ENCODE results near the gene TPM4.
"Not testable (repeated sequence)": the region's sequence is repeated elsewhere in the genome, so short reads cannot be mapped to it uniquely, and the experiment has no call there.

The TPM4 gene

DNA sequence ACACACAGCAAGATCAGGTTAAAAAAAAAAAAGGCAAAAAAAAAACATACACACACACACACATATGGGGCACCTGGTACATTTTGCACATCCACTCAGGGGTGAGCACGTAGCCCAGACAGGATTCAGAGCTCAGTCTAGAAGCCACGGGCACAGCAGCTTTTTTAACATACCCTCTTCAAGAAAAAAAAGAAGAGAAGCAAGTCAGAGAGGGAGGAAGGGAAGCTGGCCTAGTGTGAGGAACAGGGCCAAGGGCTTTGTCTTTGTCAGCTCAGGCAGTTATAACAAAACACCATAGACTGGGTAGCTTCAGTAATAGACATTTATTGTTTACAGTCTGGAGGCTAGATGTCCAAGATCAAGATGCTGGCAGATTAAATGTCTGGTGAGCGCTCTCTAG lies 2.3 kb upstream of the TPM4 start:
- DNase-seq (ENCODE audit: low read depth): no peak

DNA sequence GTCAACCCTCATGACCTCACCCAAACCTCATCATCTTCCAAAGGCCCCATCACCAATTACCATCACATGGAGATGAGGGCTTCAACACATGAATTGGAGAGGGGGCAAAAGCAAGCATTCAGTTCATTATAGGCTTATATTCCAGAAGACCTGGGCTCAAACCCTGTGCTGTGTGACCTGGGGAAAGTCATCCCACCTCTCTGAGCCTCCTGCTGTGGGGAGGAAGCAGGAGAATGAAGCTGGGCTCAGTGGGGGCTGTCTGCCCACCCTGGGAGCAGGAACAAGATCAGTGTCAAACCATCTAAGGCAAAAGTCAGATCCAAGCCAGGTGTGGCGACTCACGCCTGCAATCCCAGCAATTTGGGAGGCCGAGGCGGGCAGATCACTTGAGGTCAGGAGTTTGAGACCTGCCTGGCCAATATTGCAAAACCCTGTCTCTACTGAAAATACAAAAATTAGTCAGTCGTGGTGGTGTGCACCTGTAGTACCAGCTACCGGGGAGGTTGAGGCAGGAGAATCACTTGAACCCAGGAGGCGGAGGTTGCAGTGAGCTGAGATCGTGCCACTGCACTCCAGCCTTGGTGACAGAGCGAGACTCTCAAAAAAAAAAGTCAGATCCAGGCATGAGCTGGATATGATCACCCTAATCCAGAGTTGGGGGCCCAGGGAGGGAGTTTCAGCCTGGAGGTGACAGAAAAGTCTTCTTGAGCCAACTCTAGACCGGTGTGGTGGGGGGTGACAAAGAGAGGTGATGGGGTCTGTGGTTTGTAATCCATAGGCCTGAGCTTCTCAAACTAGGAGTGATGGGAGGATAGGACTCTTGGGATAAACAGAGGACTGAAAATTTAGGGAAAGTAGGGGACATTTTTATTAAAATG lies 1.6 kb upstream of the TPM4 start:
- DNase-seq (ENCODE audit: low read depth): no peak

DNA sequence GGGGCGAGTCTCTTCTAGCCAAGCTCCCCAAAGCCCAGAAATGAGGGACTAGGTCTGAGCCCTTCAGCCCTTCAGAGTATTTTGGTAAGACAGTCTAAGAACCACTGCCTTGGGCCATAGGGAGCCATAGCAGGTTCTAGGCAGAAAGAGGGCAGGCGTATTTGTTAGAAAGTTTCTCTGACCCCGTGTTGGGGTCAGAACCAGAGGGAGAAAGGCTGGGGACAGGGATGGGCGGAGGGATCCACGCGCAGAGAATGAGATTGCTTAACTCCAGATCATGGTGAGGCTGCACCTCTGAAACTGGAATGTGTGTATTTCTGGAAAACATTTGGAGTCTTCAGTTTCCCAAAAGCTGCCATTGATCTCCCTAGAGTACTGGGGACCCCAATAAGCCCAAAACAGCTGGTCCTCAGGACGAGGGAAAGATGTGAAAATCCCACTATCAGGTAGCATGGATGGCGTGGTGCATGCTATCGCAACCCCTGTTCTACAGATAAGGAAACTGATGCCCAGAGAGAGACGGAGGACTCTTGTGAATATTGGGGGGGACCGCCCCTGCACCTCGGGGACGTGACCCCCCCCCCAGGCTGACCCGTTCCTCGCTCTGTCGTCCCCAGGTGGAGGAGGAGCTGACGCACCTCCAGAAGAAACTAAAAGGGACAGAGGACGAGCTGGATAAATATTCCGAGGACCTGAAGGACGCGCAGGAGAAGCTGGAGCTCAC lies 703 bp upstream of the TPM4 start:
- DNase-seq (ENCODE audit: low read depth): no peak

DNA sequence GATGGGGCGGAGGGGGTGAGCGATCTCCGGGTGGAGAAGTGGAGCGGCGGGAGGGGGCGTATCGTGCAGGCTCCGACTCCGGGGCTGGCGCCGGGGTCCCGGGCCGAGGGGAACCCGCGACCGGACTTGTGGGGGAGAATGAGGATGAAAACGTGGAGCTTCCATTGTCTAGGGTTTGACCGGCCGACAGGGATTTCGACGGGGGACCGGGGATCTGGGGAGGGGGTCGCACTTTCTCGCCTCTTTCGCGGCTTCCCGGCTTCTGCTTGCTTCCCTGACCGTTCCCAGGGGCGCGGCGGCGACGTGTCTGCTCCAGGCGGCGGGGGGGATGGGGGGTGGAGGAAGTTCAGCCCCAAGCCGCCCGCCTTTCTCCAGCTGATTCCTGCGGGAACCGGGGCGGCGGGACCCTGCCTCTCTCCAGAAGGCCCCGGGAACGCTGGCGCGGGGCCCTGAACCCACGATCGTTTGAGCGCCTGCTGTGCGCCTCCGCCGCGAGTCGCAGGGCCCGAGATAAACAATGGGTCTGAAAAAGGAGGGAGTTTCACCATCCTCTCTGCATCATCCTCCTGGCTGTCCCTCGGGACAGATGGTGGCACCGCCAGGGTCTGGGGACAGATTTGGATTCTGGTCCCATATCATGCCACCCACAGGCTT lies 790 bp downstream of the TPM4 start:
- no peak for DNase-seq (ENCODE audit: low read depth)

DNA sequence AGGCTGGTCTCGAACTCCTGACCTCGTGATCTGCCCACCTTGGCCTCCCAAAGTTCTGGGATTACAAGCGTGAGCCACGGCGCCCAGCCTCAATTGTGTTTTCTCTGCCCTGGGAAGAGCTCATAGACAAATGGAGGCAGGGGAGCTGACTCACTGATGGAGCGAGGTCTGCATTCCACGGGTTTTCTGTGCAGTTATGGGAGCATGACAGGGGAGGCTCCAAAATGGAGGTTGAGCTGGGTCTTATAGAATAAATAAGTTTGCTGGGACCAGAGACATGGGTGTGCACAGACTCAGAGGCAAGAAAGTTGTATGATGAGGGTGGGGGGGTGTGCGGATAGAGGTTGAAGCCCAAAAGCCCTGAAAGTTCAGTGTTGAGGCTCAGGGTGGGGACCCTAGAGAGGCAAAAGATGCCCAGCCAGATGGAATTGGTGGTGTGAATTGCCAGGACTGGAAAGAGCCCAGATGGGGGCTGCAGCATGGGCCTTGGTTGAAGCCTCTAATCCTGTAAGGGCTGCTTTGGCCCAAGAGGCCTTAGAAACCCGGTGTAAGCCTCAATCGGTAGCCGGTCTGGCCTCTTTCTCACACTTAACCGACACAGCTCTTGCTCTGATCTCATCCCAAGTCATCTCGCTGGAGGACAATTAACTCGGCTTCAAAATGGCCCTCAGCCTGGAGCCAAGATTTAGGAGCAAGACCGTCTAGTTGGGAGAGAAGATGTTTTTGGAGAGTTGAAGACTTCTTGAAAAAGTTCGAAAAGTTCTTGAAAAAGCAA lies 1.9 kb downstream of the TPM4 start:
- DNase-seq (ENCODE audit: low read depth): no peak

DNA sequence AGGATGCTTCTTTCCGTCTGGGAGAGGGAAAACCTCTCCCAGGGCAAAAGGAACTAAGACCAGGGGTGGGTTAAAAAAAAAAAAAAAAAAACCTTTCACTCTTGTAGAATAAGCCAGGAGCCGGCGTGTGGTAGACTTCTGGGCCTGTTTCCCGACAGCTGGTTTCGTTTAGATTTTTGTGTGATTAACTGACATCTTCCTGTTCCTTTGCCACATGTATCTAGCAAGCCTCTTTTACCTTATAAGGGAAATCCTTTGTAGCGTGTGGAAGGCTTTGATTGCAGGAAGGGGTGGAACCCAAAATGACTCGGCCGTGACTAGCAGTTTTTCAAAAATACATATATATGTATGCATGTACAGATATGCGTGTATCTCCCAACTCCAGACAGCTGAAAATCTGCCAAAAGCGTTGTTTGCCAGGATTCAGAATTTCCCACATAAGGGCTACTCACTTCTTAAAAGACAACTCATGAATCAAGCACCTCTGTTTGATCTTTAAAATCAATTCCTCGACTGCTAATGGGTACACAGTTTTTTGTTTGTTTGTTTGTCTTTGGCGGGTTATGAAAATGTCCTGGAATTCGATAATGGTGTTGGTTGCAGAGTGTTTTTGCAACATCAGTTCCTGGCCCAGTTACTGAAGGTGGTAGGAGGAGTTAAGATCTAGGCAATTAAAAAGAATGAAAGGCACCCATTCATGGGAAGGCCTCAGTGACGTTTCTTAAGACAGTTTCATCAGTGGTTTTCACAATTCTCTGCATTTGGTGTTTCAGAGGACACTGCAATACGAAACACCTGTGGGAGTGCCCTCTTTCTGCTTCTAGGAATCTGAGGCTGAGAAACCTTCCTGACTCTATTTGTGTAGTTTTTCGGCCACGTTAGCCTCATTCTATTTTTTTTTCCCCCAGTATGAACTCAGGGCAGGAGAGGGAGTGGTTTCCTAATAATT lies 2.7 kb downstream of the TPM4 start:
- DNase-seq (ENCODE audit: low read depth): peak; percentile 67

DNA sequence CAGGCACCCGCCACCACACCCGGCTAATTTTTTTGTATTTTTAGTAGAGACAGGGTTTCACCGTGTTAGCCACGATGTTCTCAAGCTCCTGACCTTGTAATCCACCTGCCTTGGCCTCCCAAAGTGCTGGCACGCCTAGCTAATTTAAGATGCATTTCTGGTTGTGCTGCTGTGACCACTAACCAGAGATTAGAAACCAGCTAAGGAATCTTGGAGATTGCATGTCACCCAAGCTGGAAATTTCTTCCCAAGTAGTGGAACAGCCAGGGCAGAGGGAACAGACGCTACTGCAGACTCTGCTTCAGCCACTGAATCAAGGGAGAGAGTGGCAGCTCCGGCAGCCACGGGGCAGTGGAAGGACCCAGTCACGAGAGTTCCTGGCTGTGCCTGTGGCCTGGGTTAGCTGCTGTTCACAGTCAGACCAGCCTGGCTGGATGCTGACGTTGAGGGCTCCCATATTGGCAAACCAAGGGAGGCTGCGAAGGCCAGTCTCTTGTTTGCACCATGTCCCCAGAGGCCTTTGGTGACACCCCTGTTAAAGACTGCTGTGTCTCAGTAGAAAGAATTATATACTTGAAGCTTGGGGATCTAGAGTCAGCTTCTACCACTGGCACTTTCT lies 7.9 kb downstream of the TPM4 start:
- no peak for DNase-seq (ENCODE audit: low read depth)

DNA sequence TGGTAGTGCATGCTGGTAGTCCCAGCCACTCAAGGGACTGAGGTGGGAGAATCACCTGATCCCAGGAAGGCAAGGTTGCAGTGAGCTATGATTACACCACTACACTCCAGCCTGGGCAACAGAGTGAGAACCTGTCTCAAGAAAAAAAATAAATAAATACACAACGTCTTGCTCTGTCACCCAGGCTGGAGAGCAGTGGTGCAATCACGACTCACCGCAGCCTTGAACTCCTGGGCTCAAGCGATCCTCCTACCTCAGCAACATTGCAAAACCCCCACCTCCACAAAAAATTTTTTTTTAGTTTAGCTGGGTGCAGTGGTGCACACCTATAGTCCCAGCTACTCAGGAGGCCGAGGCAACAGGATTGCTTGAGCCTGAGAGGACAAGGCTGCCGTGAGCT lies 8.8 kb downstream of the TPM4 start:
- no peak for DNase-seq (ENCODE audit: low read depth)

DNA sequence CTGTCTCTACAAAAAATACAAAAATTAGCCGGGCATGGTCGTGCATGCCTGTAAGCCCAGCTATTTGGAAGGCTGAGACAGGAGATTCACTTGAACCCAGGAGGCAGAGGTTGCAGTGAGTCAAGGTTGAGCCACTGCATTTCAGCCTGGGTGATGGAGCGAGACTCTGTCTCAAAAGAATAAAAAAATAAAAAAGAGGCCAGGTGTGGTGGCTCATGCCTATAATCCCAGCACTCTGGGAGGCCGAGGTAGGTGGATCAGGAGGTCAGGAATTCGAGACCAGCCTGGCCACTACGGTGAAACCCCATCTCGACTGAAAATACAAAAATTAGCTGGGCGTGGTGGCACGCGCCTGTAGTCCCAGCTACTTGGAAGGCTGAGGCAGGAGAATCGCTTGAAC lies 11.1 kb downstream of the TPM4 start:
- not testable (repeated sequence) for DNase-seq (ENCODE audit: low read depth)

DNA sequence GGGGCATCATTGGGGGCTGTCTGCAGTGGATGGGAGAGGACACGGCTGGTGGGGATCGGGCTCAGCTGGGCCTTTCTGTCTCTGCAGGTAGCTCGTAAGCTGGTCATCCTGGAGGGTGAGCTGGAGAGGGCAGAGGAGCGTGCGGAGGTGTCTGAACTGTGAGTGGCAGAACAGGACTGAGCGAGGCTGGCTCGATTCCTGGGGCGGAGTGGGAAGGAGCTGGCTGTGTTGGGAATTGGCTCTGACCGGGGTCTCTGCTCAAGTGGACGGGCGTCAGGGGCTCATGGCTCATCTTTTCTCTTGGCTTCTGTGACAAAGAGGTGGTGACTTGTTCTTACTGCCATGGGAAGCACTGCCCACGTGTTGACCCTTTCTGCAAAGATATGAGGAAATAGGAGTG lies 11.6 kb downstream of the TPM4 start:
- DNase-seq (ENCODE audit: low read depth): no peak

DNA sequence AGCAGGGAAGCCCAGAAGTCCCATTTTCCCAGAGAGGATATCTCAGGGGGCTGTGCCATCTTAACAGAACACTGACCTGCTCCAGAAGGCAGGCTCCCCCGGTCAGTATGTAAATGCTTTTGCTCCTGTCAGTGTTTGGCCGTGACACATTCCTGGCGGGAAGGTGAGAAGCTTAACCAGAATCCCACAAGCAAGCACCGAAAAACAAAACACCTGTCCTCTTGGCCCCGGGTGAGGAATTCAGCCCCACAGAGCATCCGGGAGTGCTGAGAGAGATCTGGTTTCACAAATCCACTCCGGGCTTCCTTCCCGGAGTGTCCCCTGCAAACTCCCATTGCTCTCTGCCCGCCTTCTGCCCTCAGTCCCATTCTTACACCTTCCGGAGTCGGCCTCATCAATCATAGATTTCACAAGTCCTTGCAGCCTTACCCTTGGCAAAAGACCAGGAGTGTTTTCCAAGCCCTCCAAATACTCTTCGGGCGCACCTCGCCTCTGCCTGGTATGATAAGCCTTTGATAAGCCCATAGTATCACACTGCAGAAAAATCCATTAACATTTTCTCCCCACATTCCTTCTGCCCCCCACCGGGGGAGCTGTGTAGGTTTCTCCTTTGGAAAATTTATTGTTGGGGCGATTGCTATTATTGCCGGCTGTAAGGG lies 12.2 kb downstream of the TPM4 start:
- DNase-seq (ENCODE audit: low read depth): no peak

DNA sequence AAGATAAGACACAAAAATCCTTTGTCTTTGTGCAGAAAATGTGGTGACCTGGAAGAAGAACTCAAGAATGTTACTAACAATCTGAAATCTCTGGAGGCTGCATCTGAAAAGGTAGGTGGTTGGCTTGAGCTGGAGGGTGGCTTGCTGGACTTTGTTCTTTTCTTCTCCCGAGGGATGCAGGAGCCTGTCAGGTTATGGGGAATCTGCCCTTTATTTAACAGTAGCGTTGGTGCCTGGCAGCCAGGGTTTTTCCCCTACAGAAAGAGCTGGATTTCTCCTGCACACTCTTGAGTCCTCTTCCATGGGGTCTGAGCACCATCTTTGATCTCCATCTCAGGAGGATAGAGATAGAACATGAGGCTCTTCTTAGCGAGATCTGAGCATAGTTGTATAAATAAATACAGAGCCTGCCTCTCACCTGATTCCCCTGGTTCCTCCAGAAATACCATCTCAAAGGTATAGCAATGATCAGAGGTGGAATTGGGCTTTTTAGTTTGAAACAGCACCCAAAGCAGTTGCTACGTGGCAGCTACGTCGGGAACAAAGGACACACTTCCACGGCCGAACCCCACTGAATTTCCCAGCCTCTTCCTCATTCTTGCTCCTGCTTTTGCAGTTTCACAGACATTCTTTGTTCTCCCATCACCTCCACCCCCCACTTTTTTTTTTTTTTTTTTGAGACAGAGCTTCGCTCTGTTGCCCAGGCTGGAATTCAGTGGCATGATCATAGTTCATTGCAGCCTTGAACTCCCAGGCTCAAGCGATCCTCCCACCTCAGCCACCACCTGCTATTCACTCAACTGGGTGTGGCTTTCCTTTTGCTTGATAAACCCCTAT lies 12.9 kb downstream of the TPM4 start:
- no peak for DNase-seq (ENCODE audit: low read depth)

DNA sequence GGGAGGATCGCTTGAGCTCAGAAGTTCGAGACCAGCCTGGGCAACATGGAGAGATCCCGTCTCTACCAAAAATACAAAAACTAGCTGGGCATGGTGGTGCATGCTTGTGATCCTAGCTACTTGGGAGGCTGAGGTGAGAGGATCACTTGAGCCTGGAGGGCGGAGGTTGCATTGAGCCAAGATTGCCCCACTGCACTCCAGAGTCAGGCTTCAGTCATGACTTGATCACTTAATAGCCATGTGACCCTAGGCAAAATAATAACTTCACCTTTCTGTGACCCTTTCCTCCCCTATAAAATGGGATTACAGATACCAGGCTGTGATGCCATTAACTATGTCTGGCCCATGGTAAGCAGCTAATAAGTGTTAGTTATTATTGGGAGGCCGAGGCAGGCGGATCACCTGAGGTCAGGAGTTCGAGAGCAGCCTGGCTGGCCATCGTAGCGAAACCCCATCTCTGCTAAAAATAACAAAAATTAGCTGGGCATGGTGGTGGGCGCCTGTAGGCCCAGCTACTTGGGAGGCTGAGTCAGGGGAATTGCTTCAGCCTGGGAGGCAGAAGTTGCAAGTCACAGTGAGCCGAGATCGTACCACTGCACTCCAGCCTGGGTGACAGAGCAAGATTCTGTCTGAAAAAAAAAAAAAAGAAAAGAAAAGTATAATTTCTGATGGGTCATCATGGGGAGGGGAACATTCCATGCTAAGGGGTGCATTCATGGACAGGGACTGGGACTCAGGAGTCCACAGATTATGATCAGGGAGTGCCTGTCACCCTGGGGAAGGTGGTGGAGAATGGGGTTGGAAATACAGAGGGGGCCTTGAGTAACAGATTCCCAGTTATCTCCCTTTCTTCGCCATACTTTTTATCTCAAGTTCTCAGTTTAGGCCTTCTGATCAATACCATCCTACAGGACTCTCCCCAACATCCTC lies 15.5 kb downstream of the TPM4 start:
- no peak for DNase-seq (ENCODE audit: low read depth)

DNA sequence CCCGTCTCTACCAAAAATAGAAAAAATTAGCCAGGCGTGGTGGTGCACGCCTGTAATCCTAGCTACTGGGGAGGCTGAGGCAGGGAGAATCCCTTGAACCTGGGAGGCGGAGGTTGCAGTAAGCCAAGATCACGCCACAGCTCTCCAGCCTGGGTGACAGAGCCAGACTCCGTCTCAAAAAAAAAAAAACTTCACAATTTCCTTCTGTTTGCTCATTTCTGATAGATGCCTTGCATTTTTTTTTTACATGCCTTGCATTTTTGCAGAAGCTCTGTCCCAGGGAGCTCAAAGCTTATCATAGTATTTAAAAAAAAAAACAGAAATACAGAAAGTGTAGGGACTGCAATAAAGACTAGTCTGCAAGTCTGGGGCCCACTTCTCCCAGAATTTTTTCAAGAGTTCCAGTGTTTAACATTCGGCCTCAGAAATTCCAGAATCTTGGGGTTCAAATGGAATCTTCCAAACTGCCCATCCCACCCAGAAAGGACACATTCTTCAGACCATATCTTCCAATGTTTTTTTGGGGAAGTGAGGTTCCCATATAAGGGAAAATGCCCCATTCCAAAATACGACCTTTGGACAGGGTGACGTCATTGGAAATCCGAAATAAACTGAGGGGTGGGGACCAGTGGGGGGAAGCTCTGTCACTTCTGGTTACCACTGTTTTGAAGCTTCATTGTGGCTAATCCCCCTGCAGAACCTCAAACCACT lies 18.2 kb downstream of the TPM4 start:
- DNase-seq (ENCODE audit: low read depth): no peak

DNA sequence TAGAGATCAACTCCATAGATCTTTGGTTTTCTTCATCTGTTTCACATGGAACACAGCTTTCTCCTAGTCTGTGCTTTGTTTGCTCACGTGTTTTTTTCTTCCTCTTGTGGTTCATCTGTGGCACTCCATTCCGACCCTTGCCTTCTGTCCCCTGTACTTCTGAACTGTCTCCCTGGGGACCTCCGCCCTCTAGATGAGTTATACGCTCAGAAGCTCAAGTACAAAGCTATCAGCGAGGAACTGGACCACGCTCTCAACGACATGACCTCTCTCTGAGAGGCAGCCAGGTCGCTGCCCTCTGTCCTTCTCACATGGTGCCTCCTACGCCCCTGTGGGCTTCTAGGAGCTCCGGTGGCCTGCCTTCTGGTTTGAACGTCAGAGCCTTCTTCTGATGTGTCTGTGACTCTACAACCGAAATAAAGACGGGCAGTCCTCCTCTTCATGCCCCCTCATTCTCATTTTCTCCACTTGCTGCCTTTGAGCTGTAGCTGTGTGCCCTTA lies 18.8 kb downstream of the TPM4 start:
- DNase-seq (ENCODE audit: low read depth): no peak

DNA sequence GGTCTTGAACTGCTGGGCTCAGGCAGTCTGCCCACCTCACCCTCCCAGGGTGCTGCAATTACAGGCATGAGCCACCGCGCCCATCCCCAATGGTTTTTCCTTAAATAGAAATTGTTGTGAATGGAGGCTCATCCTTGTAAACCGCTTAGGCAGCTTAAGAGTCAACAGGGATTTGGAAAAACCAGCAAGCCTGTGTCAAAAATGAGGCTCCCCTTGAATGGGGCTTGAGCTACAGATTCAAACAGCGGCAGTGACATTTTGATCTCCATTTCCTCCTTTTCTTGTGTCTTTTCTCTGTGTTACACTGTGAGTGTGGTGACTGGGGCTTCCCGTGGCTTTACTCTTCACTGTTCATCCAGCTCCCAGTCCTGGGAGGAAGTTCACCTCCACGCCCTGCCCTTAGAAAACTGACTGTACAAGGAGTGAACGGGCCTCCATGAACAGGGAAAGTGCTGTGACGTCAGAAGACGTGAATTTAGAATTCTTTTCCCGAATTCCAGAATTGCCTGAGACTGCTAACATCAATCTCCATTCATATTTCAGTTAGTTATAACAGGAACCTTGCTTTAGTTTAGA lies 20.1 kb downstream of the TPM4 start:
- no peak for DNase-seq (ENCODE audit: low read depth)

DNA sequence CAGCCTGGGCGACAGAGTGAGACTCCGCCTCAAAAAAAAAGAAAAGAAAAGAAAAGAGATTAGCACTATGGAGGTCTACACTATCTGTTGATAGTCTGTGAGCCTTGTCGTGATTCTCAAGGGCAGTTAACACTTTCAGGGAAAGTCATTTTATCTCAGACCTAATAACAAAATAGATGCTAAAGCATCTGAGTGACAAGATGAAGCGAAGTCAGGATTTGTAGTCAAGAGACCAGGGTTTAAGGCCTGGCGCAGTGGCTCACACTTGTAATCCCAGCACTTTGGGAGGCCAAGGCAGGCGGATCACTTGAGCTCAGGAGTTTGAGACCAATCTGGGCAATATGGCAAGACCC lies 22.1 kb downstream of the TPM4 start:
- no peak for DNase-seq (ENCODE audit: low read depth)

All from stimulated activated CD4-positive, alpha-beta T cell treated with anti-CD3 and anti-CD28 coated beads, Interleukin-2, amount 100 ng/mL, for 4 hours (primary cell).